ENCODE results near the gene ZFHX3. TPM values are rescaled to one million over a fixed set of nuclear protein-coding genes. Genes with fewer than 3 reads are reported as not detected.

ZFHX3 gene
- total RNA-seq, 4 donors from 2014 or later, result 36.3 to 44.0 (median 38.1) TPM

- no peak for DNase-seq (ENCODE audit: low spot score in 2 of 2)
- H3K27me3 ChIP-seq, result no peaks in the 10 kb centered on the region
- WGBS, 2 donors, result 82 to 88% methylated on average over 5 of the region's 5 CpGs
- H3K9me3 ChIP-seq, result no peaks in the 10 kb centered on the region
- H3K27ac ChIP-seq, result no peak overlapping the region
- peaks cover 0 to 18% (median 0%) of the 10 kb centered on the region in 4 donors for H3K4me1 ChIP-seq
- TF ChIP-seq EP300 (IDR thresholded peaks at IDR 0.05) (no peak), POLR2A (IDR thresholded peaks at IDR 0.05) (no peak)
- TF ChIP-seq, protein P1, sequence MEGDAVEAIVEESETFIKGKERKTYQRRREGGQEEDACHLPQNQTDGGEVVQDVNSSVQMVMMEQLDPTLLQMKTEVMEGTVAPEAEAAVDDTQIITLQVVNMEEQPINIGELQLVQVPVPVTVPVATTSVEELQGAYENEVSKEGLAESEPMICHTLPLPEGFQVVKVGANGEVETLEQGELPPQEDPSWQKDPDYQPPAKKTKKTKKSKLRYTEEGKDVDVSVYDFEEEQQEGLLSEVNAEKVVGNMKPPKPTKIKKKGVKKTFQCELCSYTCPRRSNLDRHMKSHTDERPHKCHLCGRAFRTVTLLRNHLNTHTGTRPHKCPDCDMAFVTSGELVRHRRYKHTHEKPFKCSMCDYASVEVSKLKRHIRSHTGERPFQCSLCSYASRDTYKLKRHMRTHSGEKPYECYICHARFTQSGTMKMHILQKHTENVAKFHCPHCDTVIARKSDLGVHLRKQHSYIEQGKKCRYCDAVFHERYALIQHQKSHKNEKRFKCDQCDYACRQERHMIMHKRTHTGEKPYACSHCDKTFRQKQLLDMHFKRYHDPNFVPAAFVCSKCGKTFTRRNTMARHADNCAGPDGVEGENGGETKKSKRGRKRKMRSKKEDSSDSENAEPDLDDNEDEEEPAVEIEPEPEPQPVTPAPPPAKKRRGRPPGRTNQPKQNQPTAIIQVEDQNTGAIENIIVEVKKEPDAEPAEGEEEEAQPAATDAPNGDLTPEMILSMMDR (IDR thresholded peaks at IDR 0.05), result no peak
- H3K36me3 ChIP-seq, result no peaks in the 10 kb centered on the region
- no peak overlapping the region for H3K4me3 ChIP-seq
Measured at GRCh38 chr16:72910875-72911274, 137.1 kb downstream of the ZFHX3 start.

- TF ChIP-seq, protein P1 (IDR thresholded peaks at IDR 0.05), result no peak
- TF ChIP-seq POLR2A (IDR thresholded peaks at IDR 0.05) (no peak), EP300 (IDR thresholded peaks at IDR 0.05) (no peak)
- peaks cover 0 to 15% (median 0%) of the 10 kb centered on the region in 4 donors for H3K4me1 ChIP-seq
- no peaks in the 10 kb centered on the region for H3K36me3 ChIP-seq
- H3K4me3 ChIP-seq, result no peak overlapping the region
- no peak overlapping the region for H3K27ac ChIP-seq
- no peak for DNase-seq (ENCODE audit: low spot score in 2 of 2)
- H3K27me3 ChIP-seq, result no peaks in the 10 kb centered on the region
- H3K9me3 ChIP-seq, result no peaks in the 10 kb centered on the region
- 94 to 95% methylated on average over 4 of the region's 4 CpGs for WGBS, 2 donors
Measured at GRCh38 chr16:72910381-72910780, 137.5 kb downstream of the ZFHX3 start.

GRCh38 chr16:72909196-72909595 lies 138.7 kb downstream of the ZFHX3 start:
- Histone ChIP-seq H3K36me3 (no peaks in the 10 kb centered on the region), H3K27ac (no peak overlapping the region), H3K27me3 (no peaks in the 10 kb centered on the region), H3K9me3 (no peaks in the 10 kb centered on the region), H3K4me1 (peaks cover 0 to 4% (median 0%) of the 10 kb centered on the region in 4 donors), H3K4me3 (no peak overlapping the region)
- 87% methylated on average over 6 of the region's 6 CpGs for WGBS, 2 donors
- no peak for TF ChIP-seq EP300 (IDR thresholded peaks at IDR 0.05)
- TF ChIP-seq, protein P1 (IDR thresholded peaks at IDR 0.05), result no peak
- TF ChIP-seq POLR2A (IDR thresholded peaks at IDR 0.05), result no peak
- no peak for DNase-seq (ENCODE audit: low spot score in 2 of 2)

DNA sequence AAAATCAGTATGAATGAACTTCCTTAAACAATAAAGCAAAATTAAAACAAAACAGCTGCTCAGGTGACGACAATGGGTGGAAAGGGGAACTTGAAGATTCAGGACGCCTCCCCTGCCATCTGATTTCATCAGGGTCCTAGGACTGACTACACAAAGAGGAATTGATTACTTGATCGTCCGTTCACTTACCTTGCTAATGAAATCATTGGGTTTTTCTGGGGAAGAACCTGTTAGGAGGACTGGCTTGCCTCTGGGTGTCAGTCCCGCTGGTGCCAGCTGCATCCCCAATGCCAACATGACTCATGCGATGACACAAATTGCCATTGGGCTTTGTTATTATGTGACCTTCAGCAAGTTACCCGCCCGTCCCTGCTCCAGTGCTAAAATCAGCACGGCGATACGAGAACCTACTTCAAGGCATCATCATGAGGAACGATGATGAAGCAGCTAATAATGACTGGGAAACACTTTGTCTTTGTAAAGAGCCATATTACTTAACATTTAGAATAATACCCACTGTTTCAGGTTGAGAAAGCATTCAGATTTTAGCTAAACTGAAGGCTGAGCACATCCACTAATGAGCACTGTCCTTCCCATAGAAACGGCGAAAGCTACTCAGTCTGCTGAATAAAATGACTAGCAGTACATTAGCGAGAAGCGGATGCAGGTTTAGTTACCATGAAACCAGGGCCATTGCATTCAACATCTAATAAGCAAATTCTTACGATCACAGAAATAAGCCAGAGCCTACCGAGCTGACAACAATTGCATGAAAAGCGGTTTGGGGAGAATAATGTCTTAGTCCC lies 139.4 kb downstream of the ZFHX3 start:
- H3K27me3 ChIP-seq, result no peaks in the 10 kb centered on the region
- 88 to 95% methylated on average over 19 of the region's 19 CpGs for WGBS, 2 donors
- no peaks in the 10 kb centered on the region for H3K4me1 ChIP-seq
- H3K4me3 ChIP-seq, result no peak overlapping the region
- no peak for DNase-seq (ENCODE audit: low spot score in 2 of 2)
- H3K36me3 ChIP-seq, result no peaks in the 10 kb centered on the region
- no peaks in the 10 kb centered on the region for H3K9me3 ChIP-seq
- no peak for TF ChIP-seq EP300 (IDR thresholded peaks at IDR 0.05)
- no peak for TF ChIP-seq POLR2A (IDR thresholded peaks at IDR 0.05)
- TF ChIP-seq, protein P1 (IDR thresholded peaks at IDR 0.05), result no peak
- H3K27ac ChIP-seq, result no peak overlapping the region

DNA sequence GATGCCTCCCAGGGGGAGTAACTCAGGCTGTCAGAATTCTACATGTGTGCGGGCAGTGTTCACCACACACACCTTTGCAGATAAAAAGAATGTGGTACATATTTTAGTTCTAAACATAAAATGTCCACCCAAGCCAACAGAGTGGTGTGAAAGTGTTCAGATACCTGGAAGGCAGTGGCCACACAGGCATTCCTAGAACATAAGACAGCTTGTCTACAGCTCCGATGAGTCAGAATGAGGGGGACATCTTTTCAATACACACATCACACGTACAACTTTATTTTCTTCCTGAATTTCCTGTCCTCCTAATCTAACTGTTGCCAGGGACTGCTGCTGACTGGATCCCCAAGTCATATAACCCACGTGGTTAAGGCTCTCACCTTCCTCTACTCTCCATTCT lies 142.3 kb downstream of the ZFHX3 start:
- 82 to 87% methylated on average over 4 of the region's 4 CpGs for WGBS, 2 donors
- no peak for DNase-seq (ENCODE audit: low spot score in 2 of 2)
- Histone ChIP-seq H3K4me1 (no peaks in the 10 kb centered on the region), H3K27ac (no peak overlapping the region), H3K9me3 (no peaks in the 10 kb centered on the region), H3K4me3 (no peak overlapping the region), H3K36me3 (no peaks in the 10 kb centered on the region), H3K27me3 (no peaks in the 10 kb centered on the region)
- TF ChIP-seq, protein P1 (IDR thresholded peaks at IDR 0.05), result no peak
- TF ChIP-seq EP300 (IDR thresholded peaks at IDR 0.05) (no peak), POLR2A (IDR thresholded peaks at IDR 0.05) (no peak)

Measured in tibial nerve (tissue), 4 donors.